GM21619 (cell line): ENCODE data around the gene KMT5C.

ENCODE experiments used
- ATAC-seq: cut with Tn5 transposase; IDR thresholded peaks from one replicate; pipeline ENCODE4 v1.9.1; 2021; ENCODE audit not compliant: unreplicated experiment

KMT5C gene

GRCh38 chr19:55346725-55347441 lies 7.2 kb downstream of the KMT5C start:
- no peak for ATAC-seq

- ATAC-seq: no peak
Observed at GRCh38 chr19:55347442-55348009, 7.8 kb downstream of the KMT5C start.

DNA sequence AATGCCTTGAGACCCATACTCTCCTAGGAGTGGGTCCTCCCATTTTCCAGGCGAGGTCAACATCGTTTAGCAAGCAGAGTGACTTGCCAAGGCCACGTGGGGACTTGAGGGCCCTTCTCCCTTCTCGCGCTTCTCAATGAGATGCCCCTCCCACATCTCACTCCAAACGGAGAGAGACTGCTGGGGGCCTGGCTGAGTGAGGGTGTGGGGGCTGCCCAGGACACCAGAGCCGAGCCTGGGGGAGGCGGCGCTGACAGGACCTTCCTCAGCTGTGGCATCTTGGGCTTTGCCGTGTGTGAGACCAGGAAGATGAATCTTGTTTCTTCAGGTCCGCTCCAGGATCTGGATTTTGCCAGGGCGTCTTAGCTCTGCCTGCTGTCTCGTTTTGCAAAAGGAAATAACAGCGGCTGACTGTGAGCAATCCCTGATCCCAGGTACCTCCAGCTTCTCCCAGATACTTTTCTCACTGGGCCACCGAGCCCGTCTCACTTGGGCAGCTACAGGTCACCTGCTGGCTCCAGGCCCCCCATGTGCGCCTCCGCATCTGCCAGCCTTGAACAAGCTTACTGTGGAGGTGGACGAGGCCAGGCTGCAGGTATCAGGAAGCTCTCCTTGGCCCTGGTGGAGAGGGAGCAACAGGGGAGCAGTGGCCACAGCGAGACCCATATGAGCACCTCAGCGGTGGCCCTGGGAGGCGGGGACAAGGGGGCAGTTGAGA lies 8.8 kb downstream of the KMT5C start:
- ATAC-seq: no peak

DNA sequence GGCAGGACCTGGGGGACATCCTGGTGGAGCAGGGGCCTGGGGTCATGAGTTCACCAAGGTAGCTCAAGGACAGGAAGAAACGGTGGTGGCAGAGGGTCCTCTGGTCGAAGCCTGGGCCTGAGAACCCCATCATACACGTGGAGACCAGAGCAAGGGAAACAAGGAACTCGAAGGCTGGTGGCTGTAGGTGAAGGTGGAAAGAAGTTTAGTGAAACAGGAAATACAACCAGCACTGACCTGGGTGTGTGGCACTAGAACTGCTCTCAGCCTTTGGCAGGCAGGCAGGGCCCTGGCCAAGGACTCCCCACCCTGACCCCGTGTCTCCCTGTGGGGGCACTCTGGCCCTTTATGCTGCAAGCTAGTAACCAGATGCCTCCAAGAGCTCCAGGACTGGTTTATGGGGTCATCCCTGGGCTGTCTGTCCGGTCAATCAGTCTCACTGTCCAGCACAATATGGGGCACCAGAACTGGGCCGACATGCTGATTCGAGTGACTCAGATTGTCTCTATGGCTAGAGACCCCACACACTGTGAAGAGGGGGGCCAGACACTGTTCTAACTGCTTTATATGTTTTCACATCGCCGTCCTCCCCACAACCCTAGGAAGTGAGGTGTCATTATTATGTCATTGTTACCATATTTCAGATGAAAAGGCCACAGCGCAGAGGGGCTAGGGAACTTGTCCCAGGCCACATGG lies 11.1 kb downstream of the KMT5C start:
- ATAC-seq: no peak

- ATAC-seq: no peak
Observed at GRCh38 chr19:55352040-55352439, 12.4 kb downstream of the KMT5C start.

GRCh38 chr19:55352549-55353145 lies 13.0 kb downstream of the KMT5C start:
- ATAC-seq: no peak

DNA sequence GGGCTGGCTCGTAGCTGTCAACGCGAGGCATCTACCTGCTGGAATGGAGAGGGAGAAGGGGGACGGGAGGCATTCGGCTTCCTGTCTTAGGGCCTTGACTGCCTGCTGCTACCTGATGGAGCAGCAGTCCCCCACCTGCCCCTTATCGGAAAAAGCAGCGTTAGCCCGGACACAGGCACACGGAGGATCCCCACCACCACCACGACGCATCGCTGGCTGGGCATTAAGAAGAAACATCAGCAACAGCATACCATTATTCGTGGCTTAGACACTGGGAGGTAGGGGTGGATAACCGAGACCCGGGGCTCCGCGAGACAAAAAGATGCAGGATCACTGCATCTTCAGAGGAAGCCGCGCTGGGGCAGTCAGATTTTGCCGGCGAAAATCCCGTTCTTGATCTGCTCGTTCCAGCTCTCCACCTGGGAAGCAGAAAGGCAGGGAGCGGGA lies 13.7 kb downstream of the KMT5C start:
- no peak for ATAC-seq

GRCh38 chr19:55353803-55354697 lies 14.4 kb downstream of the KMT5C start:
- no peak for ATAC-seq

DNA sequence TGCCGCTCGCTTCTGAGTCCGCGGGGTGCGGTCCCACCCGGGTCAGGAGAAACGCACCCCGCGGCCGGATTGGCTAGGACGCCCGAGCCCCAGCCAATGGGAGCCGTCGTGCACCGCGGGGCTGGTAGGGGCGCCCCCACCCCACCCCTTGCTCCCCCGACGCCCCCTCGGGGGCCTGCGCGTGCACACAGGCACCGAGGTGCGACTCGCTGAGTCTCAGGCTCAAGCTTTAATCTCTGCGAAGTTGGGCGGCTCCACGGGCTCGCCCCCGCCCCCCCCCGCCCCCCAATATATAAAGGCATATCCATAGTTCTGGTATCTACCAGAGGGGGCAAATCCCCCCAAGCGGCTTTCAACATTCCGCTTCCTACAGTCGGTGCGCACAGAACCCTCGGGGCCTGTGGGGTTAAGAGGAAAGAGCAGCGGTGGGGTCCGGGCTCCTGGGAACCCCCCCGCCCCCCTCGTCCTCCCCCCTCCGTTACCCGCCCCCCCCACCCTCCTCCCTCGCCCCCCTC lies 15.1 kb downstream of the KMT5C start, which contains the start of gene COX6B2:
COX6B2 (minus strand) TSS at position 22 of the 515 bp plus-strand sequence. CDS start 198 bp downstream, outside the sequence.
- ATAC-seq: no peak

DNA sequence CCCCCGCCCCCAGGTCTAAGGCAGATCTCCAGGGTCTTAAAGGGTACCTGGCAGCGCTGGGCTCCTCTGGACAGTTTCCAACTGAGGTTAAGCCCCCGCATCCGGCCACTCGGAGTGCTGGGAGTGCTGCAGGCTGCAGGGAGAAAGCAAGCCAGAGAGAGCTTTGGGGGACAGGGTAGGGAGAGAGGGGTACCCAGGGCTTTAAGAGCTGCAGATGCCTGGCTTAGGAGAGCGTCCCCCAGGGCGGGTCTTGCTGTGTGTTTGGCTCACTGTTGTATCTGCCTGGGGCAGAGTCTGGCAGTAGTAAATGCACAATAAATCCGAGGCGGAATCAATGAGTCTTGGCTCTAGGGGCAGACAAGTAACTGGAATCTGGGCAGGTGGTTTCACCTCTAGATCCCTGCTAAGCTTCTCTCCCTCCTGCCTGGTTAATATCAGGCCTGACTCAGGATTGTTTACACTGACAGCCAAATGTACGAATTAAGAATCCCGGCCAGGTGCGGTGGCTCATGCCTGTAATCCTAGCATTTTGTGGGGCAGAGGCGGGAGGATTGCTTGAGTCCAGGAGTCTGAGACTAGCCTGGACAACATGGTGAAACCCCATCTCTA lies 15.6 kb downstream of the KMT5C start:
- ATAC-seq: no peak

DNA sequence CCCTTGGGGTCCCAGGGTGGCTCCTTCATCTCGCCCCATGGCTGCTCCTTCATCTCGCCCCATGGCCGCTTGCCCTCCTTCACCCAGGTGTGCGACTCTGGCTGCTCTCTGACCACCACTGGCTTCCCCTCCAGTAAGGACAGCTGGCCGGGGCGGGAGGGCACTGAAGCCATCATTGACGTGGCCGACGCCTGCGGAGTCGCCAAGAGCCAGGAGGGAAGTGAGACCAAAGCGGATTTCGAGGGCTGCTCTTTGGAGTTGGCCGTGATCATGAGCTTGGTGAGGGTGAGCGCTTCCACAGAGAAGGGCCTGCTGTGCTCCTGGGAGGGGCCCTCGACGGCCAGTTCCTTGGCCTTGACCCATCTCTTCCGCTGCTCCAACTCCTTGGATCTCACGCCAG lies 18.8 kb downstream of the KMT5C start:
- no peak for ATAC-seq

DNA sequence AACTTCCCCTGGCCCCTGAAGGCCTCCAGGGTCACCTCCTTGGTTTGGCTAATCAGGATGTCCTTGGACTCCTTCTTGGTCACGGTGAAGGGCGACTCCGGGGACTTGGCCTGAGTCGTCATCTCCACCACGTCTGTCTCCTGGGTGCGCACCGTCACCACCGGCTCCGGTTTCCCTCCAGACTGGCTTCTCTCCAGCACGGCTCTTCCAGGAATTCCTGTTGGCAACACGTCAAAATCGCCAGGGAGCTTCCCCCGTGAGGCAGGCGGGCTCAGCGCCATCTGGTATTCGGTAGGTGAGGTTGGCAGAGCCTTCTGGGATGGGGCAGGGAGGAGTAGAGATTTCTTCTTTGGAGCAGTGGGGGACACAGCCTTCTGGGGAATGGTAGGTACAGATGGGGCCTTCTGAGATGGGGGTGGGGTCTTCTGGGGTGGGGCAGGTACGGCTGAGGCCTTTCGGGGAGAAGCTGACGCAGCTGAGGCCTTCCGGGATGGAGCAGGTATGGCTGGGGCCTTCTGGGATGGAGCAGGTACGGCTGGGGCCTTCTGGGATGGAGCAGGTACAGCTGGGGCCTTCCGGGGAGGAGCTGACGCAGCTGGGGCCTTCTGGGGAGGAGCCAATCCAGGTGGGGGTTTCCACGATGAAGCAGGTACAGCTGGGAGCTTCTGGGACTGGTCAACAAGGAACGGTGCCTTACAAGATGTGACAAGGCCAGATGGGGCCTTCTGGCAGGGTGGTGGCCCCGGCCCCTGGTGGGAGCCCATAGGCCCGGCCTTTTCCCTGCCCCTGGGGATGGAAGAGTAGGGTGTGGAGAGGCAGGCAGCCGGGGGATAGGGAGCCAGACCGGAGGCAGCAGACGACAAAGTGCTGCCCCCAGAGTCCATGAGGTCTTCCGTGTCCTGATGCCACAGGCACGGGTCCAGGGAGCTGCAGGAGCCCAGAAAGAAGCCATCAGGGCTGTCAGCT lies 19.6 kb downstream of the KMT5C start:
- no peak for ATAC-seq

DNA sequence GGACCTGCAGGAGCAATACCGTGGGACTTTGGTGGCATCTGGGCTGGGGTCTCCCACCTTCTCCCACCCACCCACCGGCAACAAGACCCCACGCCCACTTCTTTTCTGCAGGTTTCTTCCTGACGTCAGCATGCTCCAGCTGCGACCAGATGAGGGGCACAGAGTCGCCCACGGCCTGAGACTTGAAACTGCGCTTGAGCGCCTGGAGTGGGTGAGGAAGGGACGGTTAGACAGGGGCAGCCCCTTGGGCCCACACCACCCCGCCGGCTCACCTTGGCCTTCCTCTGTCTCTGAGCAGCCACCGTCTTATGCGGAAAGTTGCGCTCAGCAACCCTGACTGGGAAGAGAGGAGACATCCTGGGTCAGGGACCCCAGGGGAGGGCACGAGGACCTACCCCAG lies 21.2 kb downstream of the KMT5C start:
- ATAC-seq: no peak

DNA sequence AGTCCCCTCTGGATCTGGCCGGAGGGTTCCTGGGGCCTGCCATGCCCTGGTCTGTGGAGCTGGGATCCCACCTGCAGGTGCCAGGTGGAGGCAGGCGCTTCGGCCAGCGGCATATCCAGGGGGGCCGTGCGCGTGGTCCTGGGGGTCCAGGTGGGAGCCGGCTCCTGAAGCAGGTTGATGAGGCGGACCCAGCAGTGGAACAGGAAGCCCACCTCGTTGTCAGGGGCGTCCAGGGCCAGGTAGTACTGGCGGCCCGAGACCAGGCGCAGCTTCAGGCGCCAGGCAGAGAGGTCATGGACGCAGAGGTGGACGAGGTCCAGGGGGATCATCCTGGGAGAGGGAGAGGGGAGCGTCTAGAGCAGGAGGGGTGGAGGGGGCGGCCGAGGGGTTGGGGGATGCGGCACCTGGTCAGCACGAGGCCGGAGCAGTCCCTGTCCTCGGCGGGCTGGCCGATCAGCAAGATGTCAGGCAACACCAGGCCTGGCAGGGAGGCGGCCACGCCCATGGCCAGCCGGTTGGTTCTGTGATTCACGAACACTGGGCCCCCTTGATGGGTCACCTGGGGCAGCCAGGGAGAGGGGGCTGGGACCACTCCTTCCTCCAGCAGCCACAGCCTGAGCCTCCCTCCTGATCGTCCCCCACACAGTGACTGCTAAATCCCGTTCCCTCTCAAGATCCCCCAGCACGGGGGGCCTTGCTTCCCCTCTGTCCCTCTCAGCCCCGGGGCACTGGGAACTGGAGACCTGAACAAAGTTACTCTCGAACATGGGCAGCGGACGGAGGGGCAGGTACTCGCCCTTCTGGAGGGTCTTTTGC lies 22.7 kb downstream of the KMT5C start:
- ATAC-seq: no peak

- ATAC-seq: no peak
Observed at GRCh38 chr19:55362990-55363716, 23.5 kb downstream of the KMT5C start, which contains the start of gene GARIN5B. Gene GARIN5B (minus strand): TSS chr19:55363260. CDS start chr19:55363066, 194 bp downstream.

GRCh38 chr19:55365245-55365644 lies 25.6 kb downstream of the KMT5C start:
- ATAC-seq: no peak

DNA sequence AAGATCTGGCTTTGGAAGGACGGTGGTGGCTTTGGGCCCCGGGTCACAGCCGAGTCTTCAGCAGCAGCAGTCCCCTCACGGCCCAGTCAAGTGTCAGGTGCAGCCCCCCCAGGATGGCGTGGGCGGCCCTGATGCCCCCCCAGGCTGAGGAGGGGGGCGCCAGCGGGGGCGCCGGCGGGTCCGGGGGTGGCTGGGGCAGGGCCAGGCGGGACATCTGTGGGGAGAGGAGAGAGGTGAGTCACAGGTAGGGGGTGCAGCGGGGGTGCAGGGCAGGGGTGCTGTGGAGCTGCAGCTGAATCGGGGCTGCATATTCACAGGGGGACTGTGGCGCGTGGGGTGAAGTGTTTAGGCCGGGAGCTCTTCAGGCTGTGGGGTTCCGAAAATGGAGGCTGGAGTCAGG lies 26.3 kb downstream of the KMT5C start:
- no peak for ATAC-seq
